Neural cell (in vitro differentiated cells): ENCODE data around the gene RCC1.

Experiments used
- CTCF ChIP-seq: fragments of 450-650 bp; IDR thresholded peaks from 2 replicates; pipeline ENCODE4 v1.5.1; 2014; ENCODE audit warnings: antibody characterized with exemption, mild to moderate bottlenecking, moderate library complexity; ENCODE audit not compliant: poor library complexity, severe bottlenecking
- MXI1 ChIP-seq: fragments of 450-650 bp; conservative IDR thresholded peaks from 2 replicates; pipeline ENCODE4 v1.6.1; 2014; ENCODE audit warnings: antibody characterized with exemption, mild to moderate bottlenecking; ENCODE audit not compliant: poor library complexity, severe bottlenecking
- POLR2AphosphoS5 ChIP-seq: IDR thresholded peaks from 2 replicates; pipeline ENCODE4 v1.6.1; 2012
- RAD21 ChIP-seq: fragments of 450-650 bp; conservative IDR thresholded peaks from 2 replicates; pipeline ENCODE4 v1.6.1; 2014; ENCODE audit warnings: antibody characterized with exemption, mild to moderate bottlenecking, moderate library complexity

- TF ChIP-seq CTCF (no peak), RAD21 (no peak), MXI1 (no peak), POLR2AphosphoS5 (no peak)
These were observed 6.3 kb upstream of the RCC1 start for GRCh38 chr1:28499553-28499952.
